Skeletal muscle satellite cell (primary cell): ENCODE measurements around the gene FKBP11. TPM values are rescaled to one million over a fixed set of nuclear protein-coding genes. Genes with fewer than 3 reads are reported as not detected.
"Not testable (repeated sequence)": the region's sequence is repeated elsewhere in the genome, so short reads cannot be mapped to it uniquely, and the experiment has no call there.

Experiments used
- H3K27me3 ChIP-seq: 2 replicates; pipeline ENCODE4 v1.7.0; 2013; ENCODE audit warnings: low read length; ENCODE audit not compliant: control insufficient read depth, insufficient read depth
- H3K36me3 ChIP-seq: 2 replicates; pipeline ENCODE4 v1.7.0; 2013; ENCODE audit warnings: mild to moderate bottlenecking, control low read depth, low read length; ENCODE audit not compliant: insufficient read depth
- H3K4me1 ChIP-seq: 2 replicates; pipeline ENCODE4 v1.7.0; 2013; ENCODE audit warnings: low read length; ENCODE audit not compliant: control insufficient read depth, insufficient read depth
- H3K4me2 ChIP-seq: 2 replicates; pipeline ENCODE4 v1.7.0; 2013; ENCODE audit warnings: mild to moderate bottlenecking, low read length
- H3K4me3 ChIP-seq: 2 replicates; pipeline ENCODE4 v1.7.0; 2013; ENCODE audit warnings: low read length
- H3K9ac ChIP-seq: 2 replicates; pipeline ENCODE4 v1.7.0; 2013; ENCODE audit warnings: mild to moderate bottlenecking, low read depth, low read length, moderate library complexity
- H3K9me3 ChIP-seq: replicated peaks from 2 replicates; pipeline ENCODE4 v1.7.0; 2013; ENCODE audit warnings: mild to moderate bottlenecking, control low read depth, low read length
- small RNA-seq: library from RNA; depleted of rRNA; stranded (forward); fragments of <200 nt; gene quantifications from one replicate; pipeline ENCODE3, GENCODE V24; 2012

The FKBP11 gene

GRCh38 chr12:48875944-48876515, 49.3 kb downstream of the FKBP11 start:
- no peaks in the 10 kb centered on the region for H3K4me1 ChIP-seq

GRCh38 chr12:48873534-48873933, 51.8 kb downstream of the FKBP11 start:
- not testable (repeated sequence) for H3K4me2 ChIP-seq, H3K9me3 ChIP-seq, H3K4me1 ChIP-seq, H3K4me3 ChIP-seq, H3K9ac ChIP-seq, H3K36me3 ChIP-seq
- H3K27me3 ChIP-seq: peaks cover 15% of the 10 kb centered on the region

More at GRCh38 chr12:48875944-48876515, 49.3 kb downstream of the FKBP11 start:
- Histone ChIP-seq H3K4me2 (no peak overlapping the region), H3K27me3 (peaks cover 32% of the 10 kb centered on the region), H3K9me3 (no peaks in the 10 kb centered on the region), H3K9ac (no peak overlapping the region), H3K36me3 (no peaks in the 10 kb centered on the region), H3K4me3 (no peak overlapping the region)

- Histone ChIP-seq H3K36me3 (no peaks in the 10 kb centered on the region), H3K4me1 (no peaks in the 10 kb centered on the region), H3K9ac (no peak overlapping the region), H3K4me2 (no peak overlapping the region), H3K27me3 (peaks cover 13% of the 10 kb centered on the region), H3K9me3 (no peaks in the 10 kb centered on the region), H3K4me3 (no peak overlapping the region)
Observed at GRCh38 chr12:48873096-48873495, 52.2 kb downstream of the FKBP11 start.

Small RNA genes lying within 50 kb of the gene (small RNA-seq; reads per million reads assigned to genes)
- gene AC073610.1 (not detected), gene RNU6-600P (not detected)
